Midbrain (tissue), 1 donor: ENCODE results near the gene TNS3.

ENCODE experiments used
- DNase-seq: peaks from one replicate; lab custom pipeline; 2025; lab: John Stamatoyannopoulos, UW

The TNS3 gene

DNA sequence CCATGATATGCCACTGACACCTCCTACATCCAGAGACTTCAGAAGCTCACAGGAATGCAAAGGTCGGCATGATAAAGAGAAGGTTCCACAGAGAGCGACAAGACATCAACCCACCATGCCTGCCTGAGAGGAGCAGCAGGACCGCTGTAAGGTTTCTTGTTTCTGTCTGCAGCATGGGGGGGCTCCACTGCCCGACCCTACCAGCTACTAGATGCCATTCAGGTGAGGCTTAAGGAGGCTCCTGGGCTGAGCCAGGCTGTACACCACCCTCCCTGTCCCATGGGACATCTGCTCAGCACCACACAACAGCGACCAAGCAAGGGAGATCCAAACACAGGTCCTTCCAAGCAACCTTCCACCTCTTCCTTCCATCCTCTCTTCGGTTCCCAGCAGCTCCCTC, 234.6 kb downstream of the TNS3 start:
- no peak for DNase-seq

DNA sequence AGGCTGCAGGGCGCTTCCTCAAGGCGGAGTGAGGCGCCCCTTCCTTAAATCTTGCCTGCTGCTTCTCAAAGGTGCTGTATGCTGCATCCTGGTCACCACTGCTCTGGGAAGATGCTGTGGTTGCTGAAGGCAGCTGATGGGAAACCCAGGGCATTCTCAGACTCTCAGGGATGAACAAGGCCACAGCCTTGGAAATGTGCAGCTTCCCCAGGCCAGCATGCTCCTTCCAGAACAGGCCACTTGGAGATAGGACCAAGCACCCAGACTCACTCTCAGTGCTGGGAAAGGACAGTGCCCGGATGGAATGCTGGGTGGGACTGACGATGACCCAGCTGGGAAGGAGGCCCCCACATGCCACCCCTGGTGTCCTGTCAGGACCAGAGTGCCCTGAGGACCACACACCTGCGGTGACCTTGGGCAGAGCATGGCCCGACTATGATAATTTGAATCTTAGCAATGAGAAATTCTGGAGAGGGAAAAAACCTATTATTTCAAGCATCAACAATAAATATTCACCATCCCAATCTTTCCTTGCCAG, 235.5 kb downstream of the TNS3 start:
- DNase-seq, result no peak

DNA sequence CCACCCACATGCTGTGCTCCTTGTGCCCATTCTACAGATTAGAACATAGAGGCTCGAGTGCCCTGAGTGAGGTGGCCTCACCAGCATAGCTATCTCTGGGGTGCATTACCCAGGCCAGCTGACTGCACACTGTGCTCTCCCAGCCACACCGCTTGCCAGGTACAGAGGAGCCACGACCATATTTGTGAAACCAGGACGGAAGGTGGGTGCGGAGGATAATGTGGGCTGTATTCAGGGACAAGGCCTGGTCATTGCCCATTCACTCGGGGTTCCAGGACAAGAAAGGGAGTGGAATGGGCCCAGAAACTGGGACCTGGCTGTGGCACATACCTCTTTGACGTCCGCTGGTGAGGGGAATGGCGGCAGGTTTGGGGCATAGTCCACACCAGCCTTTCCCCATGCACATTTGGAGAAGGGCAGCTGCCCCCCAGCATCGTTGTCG, 236.0 kb downstream of the TNS3 start:
- no peak for DNase-seq

DNA sequence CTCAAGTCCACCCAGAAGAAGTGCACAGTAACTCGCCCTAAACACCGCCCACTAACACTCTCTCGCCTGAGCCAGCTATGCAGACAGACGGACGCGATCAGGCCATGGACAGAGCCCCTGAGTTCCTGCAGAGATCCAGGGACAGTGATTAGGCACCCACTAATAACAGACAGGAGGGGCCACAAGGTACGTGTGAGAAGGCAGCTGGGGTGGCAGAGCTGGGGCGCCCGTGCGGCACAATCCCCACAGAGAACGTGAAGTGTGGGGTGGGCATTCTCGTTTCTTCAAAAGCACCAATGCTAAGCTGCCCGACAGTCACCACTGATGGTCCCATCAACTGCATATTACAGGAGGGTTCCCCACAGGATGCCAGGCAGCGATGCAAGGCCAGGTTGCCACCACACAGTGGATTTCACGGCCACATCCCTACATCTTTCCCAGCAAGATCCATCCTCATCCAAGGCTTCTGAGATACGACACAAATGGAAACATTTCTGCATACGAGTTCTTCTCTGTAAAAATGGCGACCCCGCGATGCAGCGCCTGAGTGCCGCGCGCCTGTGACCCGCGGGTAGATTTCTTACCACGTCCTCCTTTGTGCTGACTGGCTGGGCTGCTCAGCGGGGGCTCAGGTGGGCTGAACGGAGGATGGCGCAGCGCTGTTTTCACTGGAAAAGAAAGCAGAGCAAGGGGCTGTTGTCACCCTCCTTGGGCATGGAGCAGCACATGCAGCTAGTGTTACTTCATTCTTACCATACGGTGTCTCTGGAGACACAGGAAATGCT, 237.5 kb downstream of the TNS3 start:
- DNase-seq, result no peak

DNA sequence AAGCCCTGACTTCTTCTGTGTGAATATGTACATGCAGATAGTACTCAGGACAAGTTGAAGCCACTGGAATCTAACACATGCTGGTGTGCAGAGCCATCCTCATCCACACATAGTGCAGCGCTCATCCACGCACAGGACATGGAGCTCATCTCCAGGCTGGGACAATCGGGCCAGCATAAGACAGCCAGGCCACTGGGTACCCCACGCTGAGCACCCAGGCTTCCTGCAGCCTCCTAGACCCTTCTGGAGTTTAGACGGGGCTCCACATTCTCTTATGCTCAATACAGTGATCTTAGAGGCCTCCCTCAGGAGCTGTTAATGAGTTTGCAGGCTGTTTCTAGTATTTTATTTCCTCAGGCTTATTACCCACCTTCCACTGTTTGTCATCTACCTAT, 238.9 kb downstream of the TNS3 start:
- no peak for DNase-seq

DNA sequence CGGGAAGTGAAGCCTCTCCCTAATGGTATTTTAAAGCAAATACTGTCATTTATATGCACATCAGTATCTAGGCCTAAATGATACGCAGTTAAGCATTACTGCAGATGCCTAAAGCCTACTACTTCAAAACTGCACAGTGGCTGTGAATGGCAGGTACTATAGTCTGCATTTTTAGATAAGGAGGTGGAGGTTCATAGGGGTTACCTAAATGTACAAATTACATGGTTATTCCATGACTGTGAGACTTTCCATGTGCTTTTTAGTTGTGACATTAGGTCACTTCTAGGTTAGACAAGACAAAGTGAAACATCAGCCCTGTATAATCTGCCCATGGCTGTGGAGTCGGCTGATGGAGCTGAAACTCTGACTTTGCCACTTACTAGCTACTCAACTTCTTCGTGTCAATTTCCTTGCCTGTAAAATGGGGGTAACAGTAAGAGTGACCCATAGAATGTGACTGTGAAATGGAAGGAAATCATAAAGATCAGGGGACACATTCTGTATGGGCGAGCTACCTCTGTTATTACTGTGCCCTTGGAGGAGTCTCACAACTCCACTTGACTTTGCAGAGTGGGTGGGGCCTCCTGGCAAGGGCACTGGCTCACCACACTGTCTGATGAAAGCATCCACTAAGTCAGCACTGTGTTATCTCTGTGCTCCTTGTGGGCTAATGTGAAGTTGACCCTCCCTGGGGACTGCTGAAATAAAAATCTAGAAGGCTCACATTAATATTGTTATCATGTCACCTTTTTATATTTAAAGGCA, 239.4 kb downstream of the TNS3 start:
- no peak for DNase-seq

DNA sequence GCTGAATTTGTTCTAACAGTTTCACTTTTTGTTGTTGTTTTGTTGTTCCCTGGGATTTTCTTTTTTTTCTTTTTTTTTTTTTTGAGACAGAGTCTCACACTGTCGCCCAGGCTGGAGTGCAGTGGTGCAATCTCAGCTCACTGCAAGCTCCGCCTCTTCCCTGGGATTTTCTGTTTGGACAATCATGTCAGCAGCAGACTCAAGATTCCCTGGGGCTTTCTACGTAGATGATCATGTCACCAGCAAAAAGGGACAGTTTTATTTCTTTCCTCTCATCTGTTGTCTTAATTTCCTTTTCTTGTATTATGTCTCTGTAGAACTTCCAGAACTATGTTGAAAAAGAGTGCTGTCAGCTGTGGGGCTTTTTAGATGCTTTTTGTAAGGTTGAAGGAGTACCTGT, 241.4 kb downstream of the TNS3 start:
- DNase-seq, result no peak

DNA sequence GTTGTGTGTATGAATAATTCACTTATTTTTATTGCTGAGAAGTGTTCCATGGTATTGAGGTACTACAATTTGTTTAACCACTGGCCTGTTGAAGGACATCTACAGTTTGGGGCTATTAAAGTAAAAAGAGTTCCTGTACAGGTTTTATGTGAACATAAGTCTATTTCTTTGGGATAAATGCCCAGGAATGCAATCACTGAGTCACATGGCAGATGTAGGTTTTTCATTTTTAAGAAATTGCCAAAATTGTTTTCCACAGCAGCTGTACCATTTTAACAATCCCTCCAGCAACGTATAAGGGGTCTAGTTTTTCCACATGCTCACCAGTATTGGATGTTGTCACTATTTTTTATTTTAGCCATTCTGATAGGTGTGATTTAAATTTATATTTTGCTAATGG, 243.9 kb downstream of the TNS3 start:
- no peak for DNase-seq

DNA sequence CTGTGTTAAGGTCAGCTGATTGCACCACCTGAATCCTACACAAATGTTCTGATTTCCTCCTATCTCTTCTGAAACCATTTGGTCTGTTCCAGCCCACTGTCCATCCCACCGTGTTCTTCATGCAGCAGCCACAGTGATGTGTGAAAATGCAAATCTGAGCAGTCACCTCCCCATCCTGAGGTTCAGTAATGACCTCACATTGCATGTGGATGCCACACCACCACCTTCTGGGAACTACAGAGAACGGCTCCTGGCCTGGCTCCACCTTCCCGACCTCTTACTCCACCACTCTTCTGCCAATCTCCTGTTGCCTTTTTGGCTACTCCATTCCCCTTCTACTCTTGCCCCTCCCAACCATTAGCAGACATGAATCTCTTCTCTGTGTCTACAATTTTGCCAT, 244.4 kb downstream of the TNS3 start:
- DNase-seq, result no peak

DNA sequence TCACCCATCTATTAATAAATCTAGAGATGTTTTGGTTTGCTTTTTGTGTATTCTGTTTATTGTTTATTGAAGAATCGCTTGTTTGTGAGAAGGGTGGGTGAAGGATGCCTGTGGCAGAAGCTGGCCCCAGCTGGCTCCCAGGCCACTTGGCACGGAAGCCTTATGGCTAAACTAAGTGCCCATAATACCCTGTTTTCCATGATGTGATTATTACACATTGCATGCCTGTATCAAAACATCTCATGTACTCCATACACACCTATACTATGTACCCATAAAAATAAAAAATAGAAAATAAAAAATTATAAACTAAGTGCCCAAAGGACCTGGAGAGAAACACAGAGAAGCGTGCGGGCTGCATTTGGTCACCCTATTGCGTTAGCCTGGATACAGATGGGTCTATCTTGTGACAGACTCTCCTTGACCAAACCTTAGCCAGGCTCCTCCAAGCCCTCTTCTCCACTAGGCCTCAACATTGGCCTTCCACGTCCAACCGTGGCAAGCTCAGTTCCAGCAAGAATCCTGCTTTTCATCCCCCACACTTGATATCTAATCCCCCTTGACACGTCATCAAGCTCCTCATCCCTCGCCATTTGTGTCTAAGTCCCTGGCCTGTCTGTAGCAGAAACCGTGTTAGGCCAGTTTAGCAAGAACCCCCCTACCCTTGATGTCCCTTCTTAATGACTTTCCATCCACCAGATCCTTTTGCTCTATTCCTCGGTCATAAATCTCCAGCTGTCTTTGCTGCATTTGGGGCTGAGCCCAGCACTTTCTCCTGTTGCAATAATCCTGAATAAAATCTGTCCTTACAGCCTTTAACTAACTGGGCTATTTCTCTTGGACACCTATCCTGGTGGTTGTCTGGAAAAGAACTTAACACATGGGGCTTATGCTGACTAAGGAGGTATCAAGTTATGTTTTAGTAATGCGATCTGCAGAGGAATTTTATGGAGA, 245.2 kb downstream of the TNS3 start:
- no peak for DNase-seq

DNA sequence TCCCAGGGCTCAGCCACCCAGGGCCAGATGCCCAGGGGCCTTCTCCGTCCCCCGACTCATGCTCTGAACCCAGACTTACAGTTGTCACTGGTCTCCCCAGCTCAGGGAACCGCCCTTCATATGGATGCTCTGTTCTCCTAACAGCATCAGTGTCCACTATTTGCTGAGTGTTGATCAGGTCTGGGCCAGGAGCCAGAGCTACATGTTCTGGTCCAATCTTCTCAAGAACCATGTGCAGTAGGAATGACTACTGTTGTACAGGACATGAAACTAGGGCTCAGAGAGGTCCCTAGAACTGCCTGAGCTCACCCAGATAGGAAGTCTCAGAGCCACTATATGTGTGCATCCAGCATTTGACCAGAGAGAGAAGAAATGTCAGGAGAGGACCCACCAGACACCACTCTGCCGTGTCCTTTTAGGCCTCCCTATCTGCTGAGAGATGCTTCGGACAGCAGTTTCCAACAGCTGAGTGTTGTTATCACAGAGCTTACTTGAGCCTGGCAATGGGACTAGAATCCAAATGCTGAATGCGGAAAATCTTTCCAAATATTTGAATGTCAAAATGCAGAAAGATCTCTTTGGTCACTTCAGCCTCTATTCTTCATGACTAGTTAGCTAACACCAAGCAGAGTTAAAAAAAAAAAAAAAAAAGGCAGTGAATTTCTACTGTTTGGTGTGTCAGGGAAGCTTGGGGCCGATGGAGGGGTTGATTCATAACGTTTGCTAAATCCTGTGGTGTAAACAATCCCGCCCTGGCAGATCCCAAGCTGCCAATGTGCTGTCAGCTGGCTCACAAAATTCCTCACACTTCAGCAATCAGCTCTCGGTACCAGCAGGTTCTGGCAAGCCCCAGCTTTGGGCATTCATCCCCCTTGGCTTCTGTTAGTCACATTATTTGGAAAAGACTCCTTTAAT, 246.1 kb downstream of the TNS3 start:
- DNase-seq, result peak; percentile 53

DNA sequence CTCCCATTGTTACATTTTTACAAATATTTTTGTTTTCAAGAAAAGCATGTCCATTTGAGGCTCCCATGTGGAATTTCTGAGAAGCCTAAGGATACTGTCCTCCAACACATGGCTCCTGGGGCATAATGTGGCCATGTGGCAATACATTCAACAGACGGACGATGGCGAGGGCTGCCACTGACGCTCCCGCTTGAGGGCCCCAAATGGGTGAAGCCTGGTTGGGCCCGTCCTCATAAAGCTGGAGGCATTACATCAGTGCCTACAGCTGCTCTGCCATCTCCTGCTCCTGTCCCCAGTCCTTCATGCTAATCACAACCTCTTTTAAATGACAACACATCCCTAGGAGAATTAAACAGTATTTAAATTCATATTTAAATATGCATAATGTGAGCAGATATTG, 246.8 kb downstream of the TNS3 start:
- no peak for DNase-seq

DNA sequence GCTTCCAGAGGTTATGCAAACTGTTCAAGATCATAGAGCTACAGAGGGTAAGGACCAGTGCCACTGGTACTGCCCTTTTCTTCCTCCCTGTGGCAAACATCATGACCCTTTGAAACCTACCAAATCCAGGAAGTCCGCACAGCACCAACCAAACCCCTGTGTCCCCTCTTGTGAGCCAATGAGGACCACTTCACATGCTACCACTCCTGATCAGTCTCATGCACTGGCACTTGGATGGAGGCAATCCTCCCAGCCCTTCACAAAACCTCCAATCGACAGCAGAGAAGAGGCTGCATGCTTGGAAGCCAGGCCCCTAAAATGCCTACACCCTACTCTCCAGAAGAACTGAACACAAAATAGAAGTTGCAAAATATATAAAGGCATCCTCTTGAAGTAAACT, 248.0 kb downstream of the TNS3 start:
- no peak for DNase-seq

DNA sequence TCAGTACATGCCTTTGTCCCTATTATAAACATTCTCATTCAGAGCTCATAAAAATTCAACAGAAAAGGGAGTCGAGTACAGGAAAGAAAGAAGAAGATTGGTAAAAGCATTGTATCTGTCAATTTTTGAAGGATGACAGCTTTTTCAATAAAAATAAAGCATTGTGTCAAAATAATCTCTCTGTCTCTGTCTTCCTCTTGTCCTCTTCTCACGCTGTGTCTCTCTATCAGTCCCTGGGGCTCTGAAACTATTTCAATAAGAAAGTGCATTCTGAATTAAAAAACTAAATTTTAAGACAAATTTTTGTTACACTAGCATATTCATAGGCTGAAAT, 248.4 kb downstream of the TNS3 start:
- DNase-seq, result no peak

DNA sequence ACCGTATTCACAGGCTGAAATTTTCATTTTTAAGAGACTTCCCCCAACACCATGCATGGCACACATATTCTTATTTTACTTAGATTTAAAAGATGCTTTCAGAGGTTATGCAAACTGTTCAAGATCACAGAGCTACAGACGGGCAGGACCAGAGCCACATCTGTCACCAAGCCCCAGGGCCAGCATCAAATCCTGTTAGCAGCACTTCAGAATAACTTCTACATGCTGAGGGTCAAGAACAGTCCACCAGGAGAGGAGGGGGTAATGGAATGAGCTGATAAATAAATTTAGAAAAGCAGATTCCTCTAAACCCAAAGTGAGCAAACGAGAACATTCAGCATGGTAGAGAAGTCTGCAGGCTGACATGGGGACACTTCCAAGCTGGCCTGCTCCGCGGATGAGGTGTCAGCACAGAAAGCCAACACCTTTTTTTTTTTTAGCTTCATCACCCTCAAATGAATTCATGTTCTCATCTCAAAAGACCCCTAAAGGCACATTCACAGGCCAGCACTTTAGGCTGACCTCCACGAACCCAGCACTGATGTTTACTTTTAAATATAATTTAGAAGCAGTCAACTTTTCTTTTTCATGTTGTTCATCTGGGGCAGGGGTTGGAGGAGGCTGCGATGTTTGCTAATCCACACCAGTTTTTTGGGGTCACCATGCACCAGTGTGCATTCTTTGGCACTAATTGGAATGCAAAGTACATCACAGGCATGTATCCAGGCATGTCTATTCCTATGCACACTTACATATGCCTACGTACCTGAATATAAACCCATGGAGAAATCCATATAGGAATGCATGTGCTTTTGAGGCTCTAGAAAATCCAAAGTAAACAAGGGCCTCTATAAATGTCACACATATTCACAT, 249.0 kb downstream of the TNS3 start:
- no peak for DNase-seq

DNA sequence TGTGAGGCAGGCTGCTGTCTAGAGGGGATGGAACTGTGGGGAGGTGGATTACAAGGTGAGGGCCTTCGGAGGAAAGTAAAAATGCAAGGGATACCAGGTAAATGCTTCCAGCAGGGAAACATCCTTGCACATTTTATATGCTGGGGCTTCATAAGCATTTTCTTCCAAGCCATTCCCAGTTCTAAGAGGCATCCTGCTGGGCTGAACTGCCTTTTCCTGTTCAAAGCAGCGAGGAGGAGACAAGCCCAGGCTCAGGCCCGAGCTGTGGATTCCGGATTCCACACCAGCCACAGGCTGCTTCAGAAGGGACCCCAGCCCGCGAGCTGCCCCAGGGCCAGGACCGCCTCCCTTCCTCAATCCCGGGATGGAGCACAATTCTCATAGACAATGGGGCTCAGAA, 249.7 kb downstream of the TNS3 start:
- DNase-seq, result no peak

DNA sequence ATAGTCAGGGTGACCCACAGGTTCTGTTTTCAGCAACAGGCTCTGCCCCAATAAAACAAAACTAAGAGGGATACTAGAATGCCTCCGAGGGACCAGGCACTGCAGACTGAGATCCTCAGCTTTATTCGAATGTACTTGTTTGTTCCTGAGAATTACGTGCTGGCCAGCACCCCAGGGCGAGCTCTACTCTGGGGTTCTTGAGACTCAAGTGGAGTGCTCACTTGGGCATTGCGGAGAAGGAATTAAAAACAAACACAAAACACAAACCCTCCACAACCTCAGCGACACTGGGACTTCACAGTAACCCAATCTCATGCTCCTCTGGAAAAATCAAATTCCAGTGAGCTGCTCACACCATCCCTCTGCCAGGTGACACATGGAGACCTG, 250.7 kb downstream of the TNS3 start:
- no peak for DNase-seq

DNA sequence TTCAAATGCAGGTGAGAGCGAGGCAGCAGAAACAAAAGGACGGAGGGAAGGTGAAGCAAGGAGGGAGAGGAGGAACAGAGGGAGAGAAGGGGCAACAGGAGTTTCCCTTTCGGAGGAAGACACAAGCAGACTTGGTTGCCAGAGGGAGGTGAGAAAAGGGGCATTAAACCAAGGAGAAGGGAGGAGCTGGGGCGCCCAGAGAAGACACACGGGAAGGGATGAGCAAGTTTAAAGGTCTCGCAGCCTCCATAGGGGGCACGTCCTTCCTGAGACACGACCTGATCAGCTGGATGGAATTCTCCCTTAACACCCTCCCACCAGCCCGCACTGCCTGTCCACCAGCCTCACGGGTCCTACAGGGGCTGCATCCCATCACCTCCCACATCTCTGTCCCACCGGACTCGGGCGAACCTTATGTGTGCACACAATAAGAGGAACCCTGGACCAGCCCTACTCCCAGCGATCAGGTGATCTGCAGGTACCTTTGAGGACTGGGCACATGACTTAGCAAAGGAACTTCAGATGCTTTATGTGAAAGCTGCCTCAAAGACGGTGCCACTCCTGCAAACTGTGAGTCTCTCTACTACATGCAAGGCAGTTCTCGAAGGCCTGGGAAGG, 251.2 kb downstream of the TNS3 start:
- DNase-seq, result no peak

DNA sequence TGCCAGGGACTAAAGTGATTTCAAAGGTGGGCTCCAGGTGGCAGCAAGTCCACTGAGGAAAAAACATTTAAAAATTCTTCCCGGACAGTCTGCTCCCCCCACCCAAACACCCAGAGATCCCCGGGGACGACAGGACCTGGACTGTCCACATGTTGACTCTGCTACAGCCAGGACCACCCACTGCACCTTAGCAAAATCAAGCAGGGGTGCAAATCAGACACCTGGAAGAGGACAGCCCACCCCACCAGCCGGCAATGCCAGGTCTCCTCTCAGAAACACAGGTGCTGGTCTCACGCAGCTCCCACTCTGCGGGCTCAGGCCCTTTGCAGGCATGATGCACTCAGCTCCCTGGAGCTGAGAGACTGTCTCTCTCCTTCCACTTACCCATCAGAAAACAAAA, 251.9 kb downstream of the TNS3 start:
- DNase-seq, result no peak
